HG03139 (cell line): Measurements from ENCODE around the gene P2RY11.

Source experiments
- ATAC-seq: cut with Tn5 transposase; IDR thresholded peaks from one replicate; pipeline ENCODE4 v1.9.1; 2021; ENCODE audit not compliant: unreplicated experiment

Gene P2RY11

DNA sequence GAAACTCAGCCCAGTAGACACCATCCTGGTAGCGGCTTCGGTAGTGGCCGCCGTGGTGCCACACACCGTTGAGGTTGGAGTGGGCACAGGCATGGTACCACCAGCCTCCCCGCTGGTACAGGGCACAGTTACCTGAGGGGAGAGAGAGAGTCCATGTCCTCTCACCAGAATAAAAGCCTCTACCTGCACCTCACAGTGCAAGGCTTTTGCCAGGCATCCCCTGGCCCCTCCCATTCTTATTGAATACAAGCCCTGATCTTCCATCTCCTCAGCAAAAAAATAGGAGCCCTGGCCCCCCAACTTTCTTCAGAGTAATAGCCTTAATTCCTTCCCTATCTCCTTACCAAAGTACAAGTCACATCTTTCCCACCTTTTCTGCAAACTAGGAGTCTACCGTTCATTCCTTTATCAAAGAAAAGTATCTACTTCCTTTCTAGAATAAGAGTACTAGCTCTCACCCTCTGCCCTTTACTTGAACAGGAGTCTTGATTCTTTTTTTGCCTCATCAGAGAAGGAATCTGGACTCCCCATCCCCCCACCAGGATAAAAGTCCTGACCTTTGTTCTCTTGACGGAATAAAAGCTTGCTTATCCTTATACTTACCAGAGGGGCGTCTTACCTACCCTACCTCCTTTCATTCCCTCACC lies 18.7 kb upstream of the P2RY11 start:
- ATAC-seq: no peak

DNA sequence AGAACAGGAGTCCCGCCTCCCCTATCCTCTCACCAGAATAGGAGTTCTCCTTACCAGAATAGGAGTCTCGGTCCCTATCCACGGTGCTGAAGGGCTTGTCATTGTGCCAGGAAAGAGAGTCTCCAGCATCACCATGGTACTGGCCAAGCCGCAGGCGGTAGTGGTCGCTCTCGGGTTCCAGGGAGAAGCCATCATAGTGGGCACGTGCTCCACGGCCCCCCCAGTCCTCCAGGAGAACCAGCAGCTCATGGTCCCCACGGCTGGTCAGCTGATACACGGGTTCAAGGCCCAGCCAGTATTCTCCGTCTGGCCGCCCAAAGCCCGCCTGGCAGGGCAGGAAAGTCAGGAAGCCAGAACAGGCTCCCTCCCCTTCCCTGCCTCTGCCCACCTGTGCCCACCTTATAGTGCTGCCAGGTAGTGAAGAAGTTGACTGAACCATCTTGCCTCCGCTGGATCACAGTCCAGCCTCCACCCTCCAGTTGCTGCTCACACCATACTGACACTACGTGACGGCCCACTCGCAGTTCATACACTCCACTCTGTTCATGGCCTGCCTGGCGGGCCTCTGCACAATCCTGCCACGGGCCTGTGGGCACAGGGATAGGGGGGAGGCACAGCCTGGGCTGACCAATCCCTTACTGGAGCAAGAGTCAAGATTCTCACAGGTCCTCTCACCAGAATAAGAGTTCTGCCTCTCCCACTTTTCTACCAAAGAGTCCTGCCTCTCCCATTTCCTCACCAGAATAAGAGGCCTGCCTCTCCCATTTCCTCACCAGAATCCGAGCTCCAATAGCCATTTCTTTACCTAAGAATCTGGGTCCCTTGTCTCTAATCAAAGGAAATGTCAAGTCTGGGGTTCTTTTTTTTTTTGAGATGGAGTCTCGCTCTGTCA lies 18.0 kb upstream of the P2RY11 start:
- ATAC-seq: no peak

DNA sequence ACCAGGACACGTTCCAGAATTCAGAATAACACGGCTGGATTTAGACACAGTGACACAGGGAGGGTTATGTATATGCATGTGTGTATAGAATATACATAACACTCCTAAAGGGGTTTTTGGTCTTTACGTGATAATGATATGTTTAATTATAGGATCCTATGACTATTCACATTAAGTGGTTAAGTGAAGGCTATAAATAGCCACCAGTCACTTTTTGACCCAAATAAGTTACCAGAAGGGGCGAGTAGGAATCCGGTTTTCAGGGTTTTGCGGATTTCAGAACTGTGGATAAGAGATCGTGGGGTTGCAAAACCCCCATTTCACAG lies 15.9 kb upstream of the P2RY11 start:
- ATAC-seq: no peak

DNA sequence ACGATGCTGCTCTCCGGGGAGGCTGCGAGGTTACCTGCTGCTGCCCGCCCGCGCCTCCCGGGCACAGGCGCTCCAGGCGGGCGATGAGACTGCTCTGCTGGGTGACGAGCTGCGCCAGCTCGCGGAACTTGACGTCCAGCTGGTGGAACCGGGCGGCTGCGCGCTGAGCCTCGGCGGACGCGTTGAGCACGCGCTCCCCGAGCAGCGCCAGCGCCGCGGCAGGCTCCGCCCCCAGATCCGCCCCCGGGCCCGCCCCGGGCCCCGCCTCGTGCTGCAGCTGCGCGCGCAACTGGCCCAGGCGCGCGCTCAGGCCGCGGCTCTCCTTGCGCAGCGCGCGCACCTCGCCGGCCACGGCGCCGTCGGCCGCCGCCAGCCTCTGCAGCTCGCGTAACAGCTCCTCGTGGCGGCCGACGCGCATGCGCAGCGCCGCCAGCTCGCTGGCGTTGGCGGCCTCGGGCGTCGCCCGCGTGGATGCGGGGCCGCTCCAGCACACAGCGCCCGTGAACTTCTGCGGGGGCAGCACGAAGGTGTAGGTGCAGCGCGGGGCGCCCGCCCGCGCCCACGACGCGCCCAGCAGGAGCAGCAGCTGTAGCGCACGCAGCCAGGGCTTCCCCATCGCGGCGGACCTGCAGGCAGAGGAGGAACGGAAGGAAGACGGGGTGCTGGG lies 15.4 kb upstream of the P2RY11 start:
- ATAC-seq: peak; percentile 70

DNA sequence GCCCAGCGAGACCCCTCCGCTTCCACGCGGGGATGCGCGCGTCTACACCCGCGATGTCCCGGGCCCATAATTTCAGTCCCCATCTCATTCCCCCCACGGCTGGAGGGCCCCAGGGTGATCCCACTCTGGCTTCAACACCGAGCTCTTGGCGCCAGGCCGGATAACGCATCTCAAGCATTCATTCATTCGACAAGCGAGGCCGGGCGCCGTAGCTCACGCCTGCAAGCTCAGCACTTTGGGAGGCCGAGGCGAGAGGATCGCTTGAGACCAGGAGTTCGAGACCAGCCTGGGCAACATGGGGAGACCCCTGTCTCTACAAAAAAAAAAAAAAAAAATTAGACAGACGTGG lies 14.9 kb upstream of the P2RY11 start:
- ATAC-seq: no peak

DNA sequence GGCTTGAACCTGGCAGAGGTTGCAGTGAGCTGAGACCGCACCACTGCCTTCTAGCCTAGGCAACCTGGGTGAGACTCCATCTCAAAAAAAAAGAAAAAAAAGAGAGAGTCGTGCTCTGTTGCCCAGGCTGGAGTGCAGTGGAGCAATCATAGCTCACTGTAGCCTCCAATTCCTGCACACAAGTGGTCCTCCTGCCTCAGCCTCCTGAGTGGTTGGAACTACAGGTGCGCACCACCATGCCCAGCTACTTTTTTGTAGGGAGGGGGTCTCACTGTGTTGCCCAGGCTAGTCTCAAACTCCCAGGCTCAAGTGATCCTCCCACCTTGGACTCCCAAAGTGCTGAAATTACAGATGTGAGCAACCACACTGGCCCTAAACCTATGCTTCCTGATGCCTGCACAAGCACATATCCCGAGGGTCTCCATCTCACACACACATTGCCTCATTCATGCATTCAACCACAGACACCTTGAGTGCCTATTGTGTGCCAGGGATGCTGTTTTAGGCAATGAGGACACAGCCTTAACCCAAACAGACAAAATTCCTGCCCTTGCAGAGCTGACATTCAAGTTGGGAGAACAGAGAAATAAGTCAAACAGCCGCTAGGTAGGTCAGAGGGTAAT lies 11.2 kb upstream of the P2RY11 start:
- no peak for ATAC-seq

DNA sequence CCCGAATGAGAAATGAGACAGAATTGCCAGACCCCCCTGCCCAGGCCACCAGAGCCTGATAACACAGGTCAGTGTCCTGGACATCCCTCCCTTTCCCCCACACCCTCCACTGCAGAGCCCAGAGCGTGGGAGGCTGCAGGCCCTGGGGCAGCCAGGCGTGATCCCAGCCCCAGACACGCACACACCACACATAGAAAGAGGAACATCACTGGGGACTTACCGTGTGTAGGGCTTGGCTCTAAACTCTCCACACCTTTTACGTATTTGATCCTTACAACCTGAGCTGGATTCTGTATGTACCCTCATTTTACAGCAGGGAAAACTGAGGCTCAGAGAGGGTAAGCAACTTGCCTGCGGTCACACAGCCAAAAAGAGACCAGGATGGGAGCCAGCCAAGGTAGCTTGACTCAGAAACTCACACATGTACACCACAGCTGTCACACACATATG lies 8.7 kb upstream of the P2RY11 start:
- no peak for ATAC-seq

DNA sequence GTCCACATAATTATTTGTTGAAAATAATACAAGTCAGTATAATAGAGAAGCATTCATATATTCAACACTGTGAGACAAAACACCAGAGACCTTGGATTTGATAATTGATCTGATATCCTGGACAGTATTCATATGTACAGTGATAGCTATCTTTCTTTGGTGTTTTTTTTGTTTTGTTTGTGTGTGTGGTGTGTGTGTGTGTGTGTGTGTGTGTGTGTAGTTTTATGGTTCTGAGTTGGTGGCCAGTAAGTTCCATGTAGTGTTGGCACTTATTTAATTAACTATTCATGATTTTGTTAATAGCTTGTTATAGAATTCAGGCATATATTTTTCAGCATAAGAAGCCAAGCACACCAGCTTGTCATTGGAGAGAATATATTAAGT lies 7.4 kb upstream of the P2RY11 start:
- no peak for ATAC-seq

DNA sequence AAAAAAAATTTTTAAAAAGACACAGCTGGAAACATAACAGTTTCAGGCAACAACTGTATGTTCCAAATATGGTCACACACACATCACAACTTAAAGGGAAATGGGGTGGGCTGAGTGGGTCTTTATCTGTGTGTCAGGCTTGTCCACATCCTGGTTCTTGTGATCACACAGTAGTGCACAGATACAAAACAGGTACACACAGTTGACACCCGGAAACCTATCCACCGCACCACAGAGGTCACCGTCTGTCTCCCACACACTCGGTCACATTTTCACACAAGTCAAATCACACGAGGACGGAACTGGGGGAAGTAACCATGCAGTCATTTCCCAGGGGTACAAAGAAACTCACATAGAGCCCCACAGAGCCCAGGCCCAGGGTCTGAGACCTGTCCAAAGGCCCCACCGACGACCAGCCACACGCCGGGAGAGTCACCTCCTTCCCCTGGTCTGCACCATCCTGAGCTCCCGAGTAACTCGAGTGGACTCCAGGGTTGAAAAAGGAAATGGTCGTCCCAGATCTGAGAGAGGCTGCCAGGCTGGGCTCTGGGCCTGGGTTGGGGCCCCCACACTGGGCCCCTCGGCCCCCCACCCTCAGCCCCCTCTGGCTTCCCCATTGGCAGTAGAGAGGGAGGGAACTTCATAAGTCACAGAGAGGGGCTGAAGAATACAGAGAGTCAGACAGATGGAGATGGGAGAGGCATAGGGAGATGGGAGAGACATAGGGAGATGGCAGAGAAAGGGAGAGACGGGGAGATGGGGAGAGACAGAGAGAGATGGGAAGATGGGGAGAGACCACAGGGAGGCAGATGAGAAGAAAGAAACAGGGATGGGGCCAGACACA lies 6.6 kb upstream of the P2RY11 start:
- peak; percentile 35 for ATAC-seq

DNA sequence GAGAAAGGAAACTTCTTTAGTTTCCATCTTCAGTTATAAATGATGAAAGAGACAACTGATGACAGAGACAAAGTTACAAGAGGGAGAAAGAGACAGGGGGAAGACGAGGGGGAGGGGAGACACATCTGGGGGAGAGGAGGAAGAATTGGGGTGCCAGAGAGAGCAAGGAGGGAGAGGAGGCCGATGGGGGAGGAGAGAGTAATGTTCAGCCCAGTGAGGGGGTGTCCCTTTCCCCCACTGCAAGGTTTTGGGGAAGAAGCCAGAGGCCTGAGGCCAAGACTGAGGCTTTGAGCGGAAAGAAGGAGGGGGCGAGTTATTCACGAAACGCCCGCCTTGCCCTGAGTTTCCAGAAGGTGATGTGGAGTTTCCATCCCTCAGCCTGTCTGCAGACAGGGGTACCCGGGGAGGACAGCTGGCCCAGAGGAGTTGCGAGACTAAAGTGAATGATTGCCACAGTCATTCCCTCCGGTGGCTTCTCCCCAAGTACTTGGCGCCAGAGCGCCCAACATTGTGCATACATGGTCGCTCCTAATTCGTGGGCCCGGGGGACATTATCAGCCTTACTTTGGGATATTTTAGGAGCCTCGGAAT lies 5.9 kb upstream of the P2RY11 start:
- peak; percentile 8 for ATAC-seq

DNA sequence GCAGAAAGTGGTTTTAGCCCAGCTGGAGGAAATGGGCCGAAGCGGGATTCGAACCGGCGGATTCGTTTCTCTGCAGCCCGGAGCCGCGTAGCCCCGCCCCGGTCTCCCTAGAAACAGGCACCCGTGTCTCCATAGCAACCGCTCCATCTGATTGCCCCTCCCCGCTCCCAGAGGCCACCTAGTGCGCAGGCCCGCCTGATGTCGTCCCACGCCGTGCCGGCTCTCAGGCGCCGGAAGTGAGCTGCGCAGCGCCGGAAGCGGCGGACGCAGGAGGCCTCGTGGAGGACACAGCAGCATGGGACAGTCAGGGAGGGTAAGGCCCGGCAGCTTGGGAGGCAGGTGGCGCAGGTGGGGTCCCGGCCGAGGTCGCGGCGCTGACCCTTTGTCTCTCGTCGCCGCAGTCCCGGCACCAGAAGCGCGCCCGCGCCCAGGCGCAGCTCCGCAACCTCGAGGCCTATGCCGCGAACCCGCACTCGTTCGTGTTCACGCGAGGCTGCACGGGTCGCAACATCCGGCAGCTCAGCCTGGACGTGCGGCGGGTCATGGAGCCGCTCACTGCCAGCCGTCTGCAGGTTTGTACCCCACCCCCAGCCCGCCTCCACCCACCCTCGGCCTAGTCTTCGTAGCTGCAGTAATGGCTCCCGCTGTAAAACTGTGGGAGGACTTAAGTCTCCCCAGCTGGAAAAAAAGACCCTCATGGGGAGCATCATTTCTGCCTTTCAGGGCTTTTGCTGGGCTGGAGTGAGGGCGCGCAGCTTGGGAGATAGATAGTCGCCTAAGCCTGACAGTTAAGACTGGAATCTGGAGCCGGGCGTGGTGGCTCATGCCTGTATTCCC lies 5.2 kb upstream of the P2RY11 start, which contains the start of gene PPAN:
PPAN (plus strand) TSS at position 263 of the 837 bp plus-strand sequence; CDS start at position 296, 33 bp downstream.
- ATAC-seq: peak; percentile 43

DNA sequence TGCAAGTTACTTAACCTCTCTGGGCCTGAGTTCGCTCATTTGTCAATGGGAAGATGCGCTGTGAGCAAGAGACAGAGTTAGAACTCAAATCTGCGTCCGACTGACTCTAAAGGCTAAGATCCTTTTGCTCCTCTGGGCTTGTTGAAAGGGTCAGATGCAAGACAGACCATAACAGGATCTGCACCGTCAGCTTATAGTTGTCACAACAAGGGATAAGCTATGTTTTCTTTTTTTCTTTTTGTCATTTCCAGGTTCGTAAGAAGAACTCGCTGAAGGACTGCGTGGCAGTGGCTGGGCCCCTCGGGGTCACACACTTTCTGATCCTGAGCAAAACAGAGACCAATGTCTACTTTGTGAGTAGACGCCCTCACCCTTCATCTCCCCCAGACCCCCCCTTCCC lies 4.2 kb upstream of the P2RY11 start:
- ATAC-seq: no peak

DNA sequence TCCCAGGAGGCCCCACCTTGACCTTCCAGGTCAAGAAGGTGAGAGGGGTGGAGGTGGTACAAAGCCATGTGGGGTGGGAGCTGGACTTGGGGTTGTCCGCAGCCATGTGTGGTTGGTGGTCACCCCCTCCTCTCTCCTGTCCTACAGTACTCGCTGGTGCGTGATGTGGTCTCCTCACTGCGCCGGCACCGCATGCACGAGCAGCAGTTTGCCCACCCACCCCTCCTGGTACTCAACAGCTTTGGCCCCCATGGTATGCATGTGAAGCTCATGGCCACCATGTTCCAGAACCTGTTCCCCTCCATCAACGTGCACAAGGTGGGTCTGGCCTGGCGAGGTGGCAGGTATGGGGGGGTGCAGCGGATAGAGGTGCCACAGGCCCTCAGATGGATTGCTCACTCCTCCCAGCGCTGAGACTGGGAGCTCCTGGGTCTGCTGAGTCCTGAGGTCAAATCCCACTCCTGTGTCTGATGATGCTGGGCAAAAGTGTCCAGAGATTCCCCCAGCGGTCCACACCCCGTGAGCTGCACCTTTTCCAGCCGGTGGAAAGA lies 3.6 kb upstream of the P2RY11 start:
- ATAC-seq: no peak

DNA sequence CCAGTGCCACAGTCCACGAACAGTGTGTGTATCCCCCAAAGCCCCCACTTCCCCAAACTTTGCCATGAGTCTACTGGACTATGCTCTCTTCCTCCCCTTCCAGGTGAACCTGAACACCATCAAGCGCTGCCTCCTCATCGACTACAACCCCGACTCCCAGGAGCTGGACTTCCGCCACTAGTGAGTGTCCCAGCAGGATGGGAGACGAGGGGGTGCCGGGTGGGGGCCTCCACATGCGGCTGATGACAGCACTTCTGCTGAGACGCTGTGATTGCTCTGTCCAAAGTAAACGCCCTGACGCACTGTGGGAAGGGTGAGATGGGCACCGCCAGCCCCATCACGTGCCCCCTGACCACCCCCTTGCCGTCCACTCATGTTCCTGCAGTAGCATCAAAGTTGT lies 2.0 kb upstream of the P2RY11 start:
- no peak for ATAC-seq

DNA sequence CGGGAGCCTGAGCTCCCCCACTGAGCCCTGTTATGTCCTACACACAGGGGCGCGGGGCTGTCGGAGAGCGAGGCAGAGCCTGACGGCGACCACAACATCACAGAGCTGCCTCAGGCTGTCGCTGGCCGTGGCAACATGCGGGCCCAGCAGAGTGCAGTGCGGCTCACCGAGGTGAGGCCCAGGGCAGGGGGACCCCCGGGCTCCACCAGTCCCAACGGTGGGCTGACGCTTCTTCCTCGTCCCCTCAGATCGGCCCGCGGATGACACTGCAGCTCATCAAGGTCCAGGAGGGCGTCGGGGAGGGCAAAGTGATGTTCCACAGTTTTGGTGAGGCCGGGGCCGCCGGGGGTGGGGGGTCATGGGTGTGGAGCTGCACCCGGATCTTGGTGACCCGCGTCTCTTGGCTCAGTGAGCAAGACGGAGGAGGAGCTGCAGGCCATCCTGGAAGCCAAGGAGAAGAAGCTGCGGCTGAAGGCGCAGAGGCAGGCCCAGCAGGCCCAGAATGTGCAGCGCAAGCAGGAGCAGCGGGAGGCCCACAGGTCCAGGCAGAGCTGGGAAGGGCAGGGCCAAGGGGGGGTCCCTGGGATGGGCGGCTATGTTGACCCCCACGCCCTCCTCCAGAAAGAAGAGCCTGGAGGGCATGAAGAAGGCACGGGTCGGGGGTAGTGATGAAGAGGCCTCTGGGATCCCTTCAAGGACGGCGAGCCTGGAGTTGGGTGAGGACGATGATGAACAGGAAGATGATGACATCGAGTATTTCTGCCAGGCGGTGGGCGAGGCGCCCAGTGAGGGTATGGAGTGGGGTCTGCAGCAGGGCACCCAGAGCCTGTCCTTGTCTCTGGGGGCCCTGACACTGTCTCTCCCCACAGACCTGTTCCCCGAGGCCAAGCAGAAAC lies 1.2 kb upstream of the P2RY11 start:
- ATAC-seq: no peak

DNA sequence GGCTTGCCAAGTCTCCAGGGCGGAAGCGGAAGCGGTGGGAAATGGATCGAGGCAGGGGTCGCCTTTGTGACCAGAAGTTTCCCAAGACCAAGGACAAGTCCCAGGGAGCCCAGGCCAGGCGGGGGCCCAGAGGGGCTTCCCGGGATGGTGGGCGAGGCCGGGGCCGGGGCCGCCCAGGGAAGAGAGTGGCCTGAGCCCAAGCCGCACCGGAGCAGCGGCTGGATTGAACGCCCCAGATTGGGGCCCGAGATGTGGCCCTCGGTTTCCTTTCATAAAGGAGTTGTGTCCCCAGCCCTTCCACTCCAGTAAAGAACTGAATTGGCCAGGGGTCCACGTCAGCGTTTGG lies 548 bp upstream of the P2RY11 start:
- ATAC-seq: no peak

DNA sequence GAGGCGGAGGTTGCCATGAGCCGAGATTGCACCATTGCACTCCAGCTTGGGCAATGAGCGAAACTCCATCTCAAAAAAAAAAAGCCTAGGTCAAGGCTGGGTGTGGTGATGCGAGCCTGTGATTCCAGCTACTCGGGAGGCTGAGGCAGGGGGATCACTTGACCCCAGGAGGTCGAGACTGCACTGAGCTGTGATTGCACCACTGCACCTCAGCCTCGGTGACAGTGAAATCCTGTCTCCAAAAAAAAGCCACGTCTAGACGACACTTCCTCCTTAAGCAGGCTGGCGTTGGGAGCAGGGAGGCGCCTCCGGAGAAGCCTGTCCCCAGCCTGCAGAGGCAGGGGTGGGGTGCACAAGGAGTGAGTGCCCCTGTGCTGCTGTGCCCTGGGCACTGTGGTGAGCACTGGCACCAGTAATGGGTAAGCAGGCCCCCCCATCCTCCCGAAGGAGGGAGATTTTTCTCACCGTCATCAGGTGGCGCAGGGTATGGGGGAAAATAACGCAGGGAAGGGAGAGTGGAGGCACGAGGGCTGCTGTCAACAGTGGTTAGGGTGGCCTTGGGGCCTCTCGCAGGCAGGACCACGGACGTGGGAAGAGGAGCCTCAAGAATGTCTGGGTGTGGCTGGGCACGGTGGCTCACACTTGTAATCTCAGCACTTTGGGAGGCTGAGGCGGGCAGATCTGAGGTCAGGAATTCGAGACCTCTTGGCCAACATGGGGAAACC lies 706 bp downstream of the P2RY11 start:
- no peak for ATAC-seq
